Epithelial cell of esophagus (primary cell): Measurements from ENCODE around the gene MYOM1.

ENCODE experiments used
- DNase-seq: peaks from one replicate; pipeline ENCODE4 v3.0.0; 2010; ENCODE audit warnings: low read depth
- H3K4me3 ChIP-seq: 2 replicates; pipeline ENCODE4 v1.5.1; 2011; ENCODE audit warnings: mild to moderate bottlenecking, low read length, control low read depth
- CTCF ChIP-seq: IDR thresholded peaks from 2 replicates; pipeline ENCODE4 v1.5.1; 2011; ENCODE audit warnings: low read depth, mild to moderate bottlenecking, low read length, control low read depth, inconsistent platforms; ENCODE audit not compliant: insufficient read depth; ENCODE audit errors: missing control alignments

Gene MYOM1

GRCh38 chr18:3256693-3257626 lies 37.2 kb upstream of the MYOM1 start:
- DNase-seq, result peak; percentile 90
- H3K4me3 ChIP-seq, result no peak overlapping the region
- TF ChIP-seq CTCF, result no peak

GRCh38 chr18:3255611-3256165 lies 35.9 kb upstream of the MYOM1 start:
- TF ChIP-seq CTCF, result no peak
- peak; percentile 37 for DNase-seq
- H3K4me3 ChIP-seq, result no peak overlapping the region

GRCh38 chr18:3254725-3255124 lies 35.0 kb upstream of the MYOM1 start:
- no peak for TF ChIP-seq CTCF
- no peak overlapping the region for H3K4me3 ChIP-seq

GRCh38 chr18:3252843-3253242 lies 33.1 kb upstream of the MYOM1 start:
- H3K4me3 ChIP-seq, result no peak overlapping the region
- no peak for DNase-seq
- TF ChIP-seq CTCF, result no peak

More at GRCh38 chr18:3254725-3255124, 35.0 kb upstream of the MYOM1 start:
- DNase-seq, result no peak

GRCh38 chr18:3251963-3252277 lies 32.2 kb upstream of the MYOM1 start:
- H3K4me3 ChIP-seq, result no peak overlapping the region
- TF ChIP-seq CTCF, result no peak
- DNase-seq, result no peak

- TF ChIP-seq CTCF, result no peak
- H3K4me3 ChIP-seq, result no peak overlapping the region
- no peak for DNase-seq
Measured at GRCh38 chr18:3251249-3251962, 31.6 kb upstream of the MYOM1 start.
